Middle frontal gyrus (tissue), 1 donor: ENCODE measurements around the gene GTF2H2.
"Not testable (repeated sequence)": the region's sequence is repeated elsewhere in the genome, so short reads cannot be mapped to it uniquely, and the experiment has no call there.

ENCODE experiments used
- DNase-seq: peaks from one replicate; pipeline ENCODE4 v3.0.0-alpha.2; 2015; ENCODE audit warnings: low spot score; ENCODE audit errors: extremely low spot score

GTF2H2 gene

DNA sequence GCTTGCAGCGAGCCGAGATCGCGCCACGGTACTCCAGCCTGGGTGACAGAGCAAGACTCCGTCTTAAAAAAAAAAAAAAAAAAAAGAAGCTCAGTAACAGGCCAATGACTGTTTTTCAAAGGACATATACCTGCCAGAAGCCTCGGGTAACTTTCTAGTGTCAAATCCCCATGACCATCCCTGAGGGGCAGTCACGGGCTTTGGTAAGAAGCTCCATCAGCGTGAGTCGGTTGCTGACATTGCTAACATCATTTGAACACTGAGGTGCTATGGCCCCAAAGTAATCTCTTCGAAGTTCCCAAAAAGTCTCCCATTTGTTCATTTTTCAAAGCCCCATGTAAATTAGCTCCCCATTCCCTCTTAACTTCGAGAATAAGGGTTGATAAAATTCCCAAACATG, 53.9 kb downstream of the GTF2H2 start:
- no peak for DNase-seq

DNA sequence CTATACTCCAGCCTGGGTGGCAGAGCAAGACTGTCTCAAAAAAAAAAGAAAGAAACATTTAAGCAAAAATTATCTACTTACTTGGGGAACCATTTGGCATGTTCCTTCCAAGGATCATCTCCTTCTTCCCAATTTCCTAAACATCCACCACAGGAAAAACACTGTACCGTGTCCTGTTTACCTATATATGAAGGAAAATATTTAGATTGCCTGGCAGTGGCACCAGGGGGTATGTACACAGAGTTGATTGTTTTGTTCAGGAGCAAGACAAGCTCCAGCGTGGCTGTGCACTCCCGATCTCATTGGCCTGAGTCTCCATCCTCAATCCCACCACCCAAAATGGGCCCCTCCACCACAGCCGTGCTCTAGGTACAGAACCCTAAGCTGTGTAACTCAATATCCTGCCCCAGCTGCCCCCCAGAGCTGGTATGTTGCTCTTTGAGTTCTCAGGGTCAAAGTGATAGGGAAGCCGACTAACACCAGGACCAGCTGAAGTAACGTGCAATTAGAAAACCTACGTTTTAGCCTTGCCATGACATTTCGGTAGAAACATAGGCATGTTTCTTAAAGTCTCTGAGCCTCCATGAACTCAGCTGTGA, 56.2 kb downstream of the GTF2H2 start:
- no peak for DNase-seq

DNA sequence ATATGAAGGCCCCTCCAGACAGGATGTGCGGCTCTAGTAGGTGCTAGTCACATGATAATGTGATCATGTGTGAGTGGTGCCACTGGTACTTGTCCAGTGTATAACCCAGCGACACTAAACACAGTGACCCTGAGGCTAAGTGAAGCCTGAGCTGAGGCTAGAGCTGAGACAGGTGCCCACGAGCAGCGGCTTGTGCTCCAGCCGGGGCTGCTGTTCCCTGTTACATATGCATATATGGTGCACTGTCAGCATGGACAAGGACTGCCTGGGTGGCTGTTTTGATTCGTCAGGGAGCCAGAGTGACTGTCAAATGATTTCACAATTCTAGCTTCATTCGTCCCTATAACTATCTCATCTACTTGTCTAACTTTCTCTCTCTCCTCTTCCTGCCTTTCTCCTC, 60.5 kb downstream of the GTF2H2 start:
- DNase-seq: not testable (repeated sequence)
